NCI-H1930 (cell line): ENCODE results near the gene TTC21A.
"Not testable (repeated sequence)": the region's sequence is repeated elsewhere in the genome, so short reads cannot be mapped to it uniquely, and the experiment has no call there.

ENCODE experiments used
- DNase-seq, 2 experiments: peaks; one replicate each; lab custom pipeline; 2025; lab: John Stamatoyannopoulos, UW

The TTC21A gene, protein sequence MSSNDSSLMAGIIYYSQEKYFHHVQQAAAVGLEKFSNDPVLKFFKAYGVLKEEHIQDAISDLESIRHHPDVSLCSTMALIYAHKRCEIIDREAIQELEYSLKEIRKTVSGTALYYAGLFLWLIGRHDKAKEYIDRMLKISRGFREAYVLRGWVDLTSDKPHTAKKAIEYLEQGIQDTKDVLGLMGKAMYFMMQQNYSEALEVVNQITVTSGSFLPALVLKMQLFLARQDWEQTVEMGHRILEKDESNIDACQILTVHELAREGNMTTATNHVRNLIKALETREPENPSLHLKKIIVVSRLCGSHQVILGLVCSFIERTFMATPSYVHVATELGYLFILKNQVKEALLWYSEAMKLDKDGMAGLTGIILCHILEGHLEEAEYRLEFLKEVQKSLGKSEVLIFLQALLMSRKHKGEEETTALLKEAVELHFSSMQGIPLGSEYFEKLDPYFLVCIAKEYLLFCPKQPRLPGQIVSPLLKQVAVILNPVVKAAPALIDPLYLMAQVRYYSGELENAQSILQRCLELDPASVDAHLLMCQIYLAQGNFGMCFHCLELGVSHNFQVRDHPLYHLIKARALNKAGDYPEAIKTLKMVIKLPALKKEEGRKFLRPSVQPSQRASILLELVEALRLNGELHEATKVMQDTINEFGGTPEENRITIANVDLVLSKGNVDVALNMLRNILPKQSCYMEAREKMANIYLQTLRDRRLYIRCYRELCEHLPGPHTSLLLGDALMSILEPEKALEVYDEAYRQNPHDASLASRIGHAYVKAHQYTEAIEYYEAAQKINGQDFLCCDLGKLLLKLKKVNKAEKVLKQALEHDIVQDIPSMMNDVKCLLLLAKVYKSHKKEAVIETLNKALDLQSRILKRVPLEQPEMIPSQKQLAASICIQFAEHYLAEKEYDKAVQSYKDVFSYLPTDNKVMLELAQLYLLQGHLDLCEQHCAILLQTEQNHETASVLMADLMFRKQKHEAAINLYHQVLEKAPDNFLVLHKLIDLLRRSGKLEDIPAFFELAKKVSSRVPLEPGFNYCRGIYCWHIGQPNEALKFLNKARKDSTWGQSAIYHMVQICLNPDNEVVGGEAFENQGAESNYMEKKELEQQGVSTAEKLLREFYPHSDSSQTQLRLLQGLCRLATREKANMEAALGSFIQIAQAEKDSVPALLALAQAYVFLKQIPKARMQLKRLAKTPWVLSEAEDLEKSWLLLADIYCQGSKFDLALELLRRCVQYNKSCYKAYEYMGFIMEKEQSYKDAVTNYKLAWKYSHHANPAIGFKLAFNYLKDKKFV (N-terminal part only)

DNA sequence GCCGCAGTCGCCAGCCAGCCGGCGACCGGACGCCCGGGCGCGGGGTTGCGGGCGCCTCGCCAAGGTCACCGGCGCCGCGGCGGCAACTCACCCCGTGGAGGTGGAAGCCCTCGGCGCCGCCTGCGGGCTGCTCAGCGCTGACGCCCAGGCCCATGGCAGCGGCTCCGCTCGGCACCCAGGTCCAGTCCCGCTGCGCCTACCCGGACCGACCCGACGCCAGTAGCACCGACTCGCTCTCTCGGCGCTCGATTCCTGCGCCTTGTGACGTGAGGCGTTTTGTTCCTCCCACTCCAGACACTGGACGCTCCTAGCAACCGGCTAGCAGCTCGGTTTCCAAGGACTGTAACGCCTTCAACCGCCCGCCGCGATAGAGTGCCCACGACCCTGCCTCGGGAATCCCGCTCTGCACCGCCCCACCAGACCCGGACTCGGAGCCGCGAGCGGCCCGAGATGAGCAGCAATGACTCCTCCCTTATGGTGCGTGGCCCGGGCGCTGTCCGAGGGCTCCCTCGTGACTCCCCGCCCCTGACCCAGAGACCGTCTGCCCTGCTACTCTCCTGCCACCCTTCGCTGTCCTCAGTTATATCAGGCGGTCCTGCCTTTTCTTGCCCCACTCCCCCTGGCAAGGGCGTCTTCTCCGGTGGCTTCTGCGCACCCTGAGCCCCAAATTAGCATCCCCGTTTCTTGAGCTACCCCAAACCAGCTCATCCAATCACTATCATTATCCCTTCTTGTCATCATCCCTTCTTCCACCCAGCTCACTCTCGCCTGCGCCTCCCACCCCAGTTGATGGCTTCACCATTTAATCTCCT lies at the start of gene TTC21A, which contains the start of gene GORASP1:
TSS of gene TTC21A (plus strand) at position 293 of the 812 bp plus-strand sequence. CDS start at position 451, 158 bp downstream.
TSS of gene GORASP1 (minus strand) at position 240 of the 812 bp plus-strand sequence. CDS start at position 154, 86 bp downstream.
- peak; percentile 64 to 72 for DNase-seq

DNA sequence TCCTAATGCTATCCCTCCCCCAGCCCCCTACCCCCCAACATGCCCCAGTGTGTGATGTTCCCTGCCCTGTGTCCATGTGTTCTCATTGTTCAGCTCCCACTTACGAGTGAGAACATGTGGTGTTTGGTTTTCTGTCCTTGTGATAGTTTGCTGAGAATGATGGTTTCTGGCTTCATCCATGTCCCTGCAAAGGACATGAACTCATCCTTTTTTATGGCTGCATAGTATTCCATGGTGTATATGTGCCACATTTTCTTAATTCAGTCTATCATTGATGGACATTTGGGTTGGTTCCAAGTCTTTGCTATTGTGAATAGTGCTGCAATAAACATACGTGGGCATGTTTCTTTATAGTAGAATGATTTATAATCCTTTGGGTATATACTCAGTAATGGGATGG lies 46.3 kb upstream of the TTC21A start:
- DNase-seq, result not testable (repeated sequence)

DNA sequence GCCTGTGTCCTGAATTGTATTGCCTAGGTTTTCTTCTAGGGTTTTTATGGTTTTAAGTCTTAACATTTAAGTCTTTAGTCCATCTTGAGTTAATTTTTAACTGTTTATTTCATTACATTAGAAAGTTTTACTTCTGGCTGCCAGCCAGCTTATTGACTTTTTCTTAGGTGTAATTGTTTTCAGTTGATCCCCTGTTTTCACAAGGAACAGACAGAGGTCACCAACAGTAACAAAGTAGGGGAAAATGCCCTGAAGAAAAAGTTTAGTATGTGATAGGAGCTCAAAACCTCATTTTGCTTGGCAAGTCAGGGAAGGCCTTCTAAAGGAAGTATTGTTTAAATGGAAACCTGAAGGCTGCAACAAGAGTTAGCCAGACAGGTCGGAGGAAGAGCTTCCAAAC lies 45.3 kb upstream of the TTC21A start:
- no peak for DNase-seq

DNA sequence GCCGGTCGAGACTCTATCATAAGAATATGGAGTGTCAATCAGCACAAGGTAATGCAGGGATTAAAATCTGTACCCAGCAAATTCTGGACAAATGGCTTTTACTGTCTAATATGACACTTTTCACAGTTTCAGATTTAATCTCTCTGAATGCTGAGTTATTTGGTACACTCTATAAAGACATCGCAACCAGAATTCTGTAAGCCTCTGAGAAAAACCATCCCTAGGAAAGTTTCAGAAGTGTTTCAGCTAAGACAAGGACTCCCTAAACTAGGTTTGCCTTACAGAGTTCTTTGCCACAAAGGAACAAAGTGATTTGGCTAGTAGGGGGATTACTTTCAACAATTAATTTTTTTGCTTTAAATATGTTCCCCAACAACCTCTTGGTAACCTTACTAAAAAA lies 44.3 kb upstream of the TTC21A start:
- no peak for DNase-seq

DNA sequence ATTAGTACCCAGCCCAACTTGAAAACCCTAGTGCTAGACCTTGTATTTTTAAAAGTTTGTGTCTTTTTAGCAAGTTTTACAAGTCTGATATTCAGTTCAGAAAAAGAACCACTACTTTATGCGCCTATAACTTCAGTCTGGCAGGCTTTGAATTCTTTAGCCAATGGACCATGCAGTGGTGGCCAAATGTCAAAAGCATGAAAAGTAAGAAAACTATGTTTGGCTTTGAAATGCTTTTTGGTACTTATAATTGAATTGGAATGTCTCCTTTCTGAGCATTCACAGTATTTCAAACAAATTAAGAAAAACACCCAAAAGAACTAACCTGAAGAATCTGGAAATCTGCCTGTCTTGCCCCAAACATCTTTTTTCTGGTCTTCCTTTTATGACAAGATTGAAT lies 42.8 kb upstream of the TTC21A start:
- DNase-seq, result no peak

DNA sequence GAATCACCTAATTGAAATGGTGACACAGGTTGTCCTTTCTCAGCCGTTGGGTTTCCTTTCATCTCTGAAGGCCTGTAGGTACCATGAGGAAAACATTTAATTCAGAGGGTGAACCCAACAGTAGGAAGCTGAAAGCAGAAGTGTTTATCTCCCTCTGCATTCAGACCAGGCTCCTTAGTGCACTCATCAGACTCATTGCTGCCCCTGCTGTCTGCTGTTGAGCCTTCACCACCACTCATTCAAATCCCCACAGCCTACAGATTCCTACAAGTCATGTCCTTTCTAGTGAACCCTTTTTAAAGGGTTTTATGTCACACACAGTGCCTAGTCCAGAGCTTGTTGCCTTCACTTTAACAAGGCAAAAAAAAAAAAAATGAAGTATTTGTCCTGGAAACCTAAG lies 42.3 kb upstream of the TTC21A start:
- DNase-seq, result no peak

DNA sequence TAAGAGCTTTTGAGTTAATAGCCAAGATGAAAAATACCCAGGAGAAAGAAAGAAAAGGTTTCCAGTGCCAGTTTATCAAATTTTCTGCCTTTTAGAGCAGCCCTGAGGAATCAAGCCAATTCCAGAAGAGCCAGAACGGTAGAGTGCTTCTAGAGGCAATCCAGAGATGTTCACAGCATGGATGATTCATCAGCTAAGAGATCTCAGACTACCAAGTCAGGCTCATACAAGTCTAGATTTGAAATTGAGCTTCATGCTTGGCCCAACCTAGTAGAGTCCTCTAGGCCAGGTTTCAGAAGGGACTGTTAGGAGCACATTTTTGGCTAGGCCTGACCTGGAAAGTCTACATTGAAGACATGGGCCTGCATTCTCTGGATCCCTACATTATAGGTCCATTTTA lies 40.2 kb upstream of the TTC21A start:
- DNase-seq, result no peak

DNA sequence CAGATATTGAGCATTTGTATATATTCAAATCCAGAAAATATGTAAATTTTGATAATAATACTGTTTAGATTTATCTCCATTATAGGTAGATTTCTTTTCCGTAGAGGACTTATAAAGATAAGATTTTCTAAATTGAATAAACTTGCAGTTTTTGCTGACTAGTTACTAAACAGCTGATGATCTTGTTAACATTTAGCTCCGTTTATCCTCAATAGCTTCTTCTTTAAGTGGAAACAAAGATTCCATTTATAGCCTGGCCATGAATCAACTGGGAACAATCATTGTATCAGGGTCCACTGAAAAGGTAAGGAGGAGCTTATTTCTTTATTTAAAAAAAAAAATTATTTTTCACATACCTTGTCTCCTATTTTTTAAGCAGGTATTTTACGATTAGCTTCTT lies 38.9 kb upstream of the TTC21A start:
- DNase-seq, result no peak

DNA sequence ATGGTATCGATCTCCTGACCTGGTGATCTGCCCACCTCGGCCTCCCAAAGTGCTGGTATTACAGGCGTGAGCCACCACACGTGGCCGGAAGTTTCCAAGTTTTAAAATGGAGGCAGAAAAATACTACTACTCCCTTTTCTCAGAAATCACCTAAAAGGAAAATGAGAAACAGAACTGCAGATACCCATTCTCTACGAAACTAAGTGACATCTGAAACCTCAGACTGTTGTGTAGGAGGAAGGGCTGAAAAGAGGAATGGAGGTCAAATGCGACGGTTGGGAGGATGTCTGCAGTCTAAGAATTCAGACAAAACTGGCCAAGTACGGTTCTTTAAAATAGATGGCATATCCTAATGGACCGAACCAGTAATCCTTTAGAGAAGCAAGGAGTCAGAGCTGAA lies 31.6 kb upstream of the TTC21A start:
- DNase-seq, result no peak

DNA sequence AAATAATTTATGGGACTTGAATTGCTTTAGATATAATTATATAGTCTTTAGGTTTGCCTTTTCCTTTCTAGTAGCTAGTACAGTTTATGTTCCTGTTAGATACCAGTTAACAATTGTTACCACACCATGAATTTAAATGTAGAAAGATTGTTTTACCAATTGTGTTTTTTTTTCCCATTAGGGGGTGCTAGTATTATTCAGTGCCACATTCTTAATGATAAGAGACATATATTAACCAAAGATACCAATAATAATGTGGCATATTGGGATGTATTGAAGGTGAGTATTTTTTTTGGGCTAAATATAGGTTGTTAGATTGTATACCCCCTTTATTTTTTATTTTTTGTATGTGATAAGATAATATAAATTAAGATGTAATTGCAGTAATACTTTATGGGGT lies 27.9 kb upstream of the TTC21A start:
- no peak for DNase-seq

DNA sequence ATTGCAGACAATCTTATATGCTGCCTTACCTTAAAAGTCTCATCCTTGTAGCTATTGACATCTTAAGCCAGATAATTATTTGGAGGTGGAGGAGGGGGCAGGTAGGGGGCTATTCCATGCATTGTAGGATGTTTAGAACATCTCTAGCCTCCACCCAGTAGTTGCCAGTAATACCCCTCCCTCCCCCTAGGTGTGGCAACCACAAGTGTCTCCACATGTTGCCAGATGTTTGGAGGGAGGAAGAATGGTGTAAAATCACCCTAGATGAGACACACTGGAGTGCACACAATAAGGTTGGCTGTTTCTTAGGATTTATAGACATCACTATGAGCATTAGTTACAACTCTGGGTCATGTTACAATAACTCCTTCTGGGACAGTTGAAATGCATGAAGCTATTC lies 27.5 kb upstream of the TTC21A start:
- DNase-seq, result no peak

DNA sequence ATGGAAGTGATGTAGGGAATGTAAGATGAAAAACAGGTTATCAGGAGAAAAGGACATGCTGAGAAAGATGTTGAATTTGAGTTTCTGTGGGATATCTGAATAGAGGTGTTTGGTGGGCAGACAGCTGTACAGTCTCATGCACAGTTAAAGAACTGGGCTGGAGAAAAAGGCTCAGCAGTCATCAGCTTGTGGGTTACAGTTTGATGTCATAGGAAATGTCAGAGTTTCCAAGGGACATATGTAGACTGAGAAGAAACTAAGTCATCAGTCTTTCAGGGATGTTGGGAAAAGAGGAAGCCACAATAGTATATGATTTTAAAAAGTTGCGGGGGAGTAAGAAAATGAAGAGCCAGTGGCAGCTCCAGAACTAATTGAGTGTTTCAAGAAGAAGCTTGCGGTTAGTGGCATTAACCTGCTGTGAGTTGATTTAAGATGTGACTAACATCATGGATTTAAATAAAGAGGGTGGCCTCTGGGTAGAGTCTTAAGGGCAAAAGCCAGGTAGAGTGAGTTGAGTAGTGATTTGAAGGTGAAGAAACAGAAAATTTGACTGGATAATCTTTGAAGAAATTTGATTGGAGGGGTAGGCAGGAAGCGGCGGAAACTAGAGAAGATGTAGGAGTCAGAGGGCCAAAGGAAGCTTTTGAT lies 24.7 kb upstream of the TTC21A start:
- DNase-seq, result no peak

DNA sequence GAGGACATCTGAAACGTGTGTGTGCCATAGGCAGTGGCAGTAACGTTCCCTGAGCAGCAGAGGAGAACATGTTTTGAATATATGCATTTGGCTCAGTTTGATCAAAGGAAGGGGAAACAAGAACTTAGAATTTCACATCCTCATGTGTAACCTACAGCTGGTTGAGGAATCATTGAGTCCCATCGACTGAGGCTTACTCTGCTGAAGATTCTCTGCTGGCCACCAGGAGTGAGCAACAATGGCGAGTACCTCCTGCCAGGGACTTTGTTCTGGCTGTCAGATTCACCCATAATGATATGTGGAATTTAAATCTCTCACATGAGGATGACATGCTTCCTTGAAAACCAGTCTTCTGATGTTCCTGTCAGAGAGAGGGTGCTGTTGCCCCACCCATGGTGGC lies 21.3 kb upstream of the TTC21A start:
- no peak for DNase-seq

DNA sequence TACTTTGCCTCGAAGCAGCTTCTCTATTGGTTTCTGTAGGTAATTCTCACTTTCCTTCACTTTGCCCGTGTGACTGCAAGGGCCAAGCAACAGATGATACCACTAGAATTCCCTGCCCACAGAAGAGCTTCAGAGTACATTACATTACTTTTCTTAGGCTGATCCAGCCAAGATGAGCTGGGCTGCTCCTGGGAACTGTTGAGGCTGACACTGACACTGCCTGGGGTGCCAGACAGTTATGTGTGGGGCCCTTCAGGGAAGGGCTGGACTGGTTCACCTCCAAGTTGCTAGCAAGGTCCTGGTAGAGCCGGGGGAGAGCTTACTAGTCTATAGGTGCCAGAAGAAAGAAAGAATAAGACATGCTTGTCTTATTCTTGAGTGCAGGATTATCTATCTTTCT lies 19.0 kb upstream of the TTC21A start:
- DNase-seq, result no peak

DNA sequence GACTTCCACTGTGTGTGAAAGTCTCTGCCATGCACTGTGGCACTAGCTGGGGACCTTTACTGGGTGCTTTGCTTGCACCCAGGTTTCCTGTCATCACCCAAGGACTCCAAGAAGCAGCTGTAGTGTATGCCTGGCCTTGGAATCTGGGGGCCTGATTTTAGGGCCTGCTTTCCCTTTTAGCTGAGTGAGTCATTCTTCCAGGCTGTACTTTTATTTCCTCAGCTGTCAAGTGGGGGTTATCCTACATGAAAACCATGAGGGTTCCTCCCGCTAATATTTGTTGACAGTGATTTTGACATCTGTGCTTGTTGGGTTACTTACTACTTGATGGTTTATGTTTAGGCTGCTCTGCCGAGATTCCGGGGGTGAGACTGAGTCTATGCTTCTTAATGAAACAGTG lies 18.6 kb upstream of the TTC21A start:
- no peak for DNase-seq

DNA sequence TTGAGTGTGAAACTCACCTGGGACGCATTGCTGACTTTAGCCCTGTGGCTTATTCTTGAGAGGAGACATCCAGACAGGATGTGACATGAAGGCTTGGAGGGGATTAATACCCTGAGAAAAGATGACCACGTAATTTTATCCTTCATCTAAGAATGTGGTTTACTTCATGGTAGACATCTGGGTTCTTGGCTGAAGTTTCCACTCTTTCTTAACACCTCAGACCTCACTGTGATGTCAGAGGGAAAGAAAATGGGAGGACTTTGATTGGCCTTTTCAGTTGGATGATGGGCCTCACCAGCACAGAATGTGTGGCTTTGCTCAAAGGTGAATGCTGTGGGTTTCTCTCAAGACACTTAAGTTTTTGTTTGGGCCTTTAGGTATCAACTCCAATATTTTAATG lies 16.6 kb upstream of the TTC21A start:
- no peak for DNase-seq

DNA sequence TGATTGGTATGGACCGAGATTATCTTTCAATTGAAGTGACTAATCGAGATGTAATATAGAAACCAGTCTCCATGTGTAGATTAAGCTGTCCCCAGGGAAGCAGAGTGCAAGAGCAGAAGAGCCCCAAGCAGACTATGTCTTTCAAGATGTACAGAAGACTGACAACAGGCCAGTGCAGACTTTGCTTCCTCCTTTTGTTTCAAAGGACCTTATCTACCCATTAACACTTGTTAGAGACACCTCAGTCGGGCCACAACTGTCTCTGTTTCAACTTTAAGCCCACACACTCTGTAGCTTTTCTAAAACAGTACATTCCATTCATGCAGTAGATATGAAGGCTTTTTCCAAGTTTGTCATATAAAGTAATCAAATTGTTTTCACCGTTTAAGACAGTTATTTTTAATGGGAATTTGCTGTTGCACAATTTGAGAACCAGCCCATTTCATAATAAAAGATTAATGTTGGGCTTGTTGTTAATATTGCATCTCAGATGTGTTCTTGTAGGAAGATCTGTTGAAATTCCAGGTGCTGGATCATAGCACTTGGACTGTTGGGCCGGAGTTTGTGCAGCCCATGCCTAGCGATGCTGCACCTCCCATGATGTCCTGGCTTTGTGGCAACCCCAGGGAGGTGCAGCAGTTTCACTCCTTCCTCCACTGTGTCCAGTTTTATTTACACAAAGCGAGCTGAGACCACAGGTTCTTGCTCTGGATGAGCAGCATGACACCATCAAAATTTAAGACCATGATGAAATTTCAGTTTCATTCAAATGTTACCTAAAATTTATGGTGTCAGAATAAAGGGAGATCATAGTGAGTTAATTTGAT lies 12.4 kb upstream of the TTC21A start:
- DNase-seq, result no peak

DNA sequence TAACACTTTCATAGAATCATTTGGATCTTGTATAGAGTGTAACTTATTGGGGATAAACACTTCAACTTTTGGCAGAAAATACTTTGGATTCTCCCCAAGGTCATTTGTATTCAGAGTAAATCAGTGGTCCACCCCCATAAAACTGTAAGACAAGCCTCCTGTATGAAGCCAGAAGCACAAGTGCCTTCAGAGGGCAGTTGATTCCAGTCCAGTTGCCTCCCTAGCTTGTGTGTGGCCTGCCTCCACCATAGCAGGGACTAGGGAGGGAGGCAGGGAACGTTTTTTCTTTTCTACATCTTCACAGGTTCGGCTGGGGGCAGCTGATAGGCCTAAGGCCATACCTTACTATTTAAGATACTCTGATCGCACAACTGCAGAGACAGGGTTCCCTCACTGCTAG lies 11.7 kb upstream of the TTC21A start:
- DNase-seq, result no peak

DNA sequence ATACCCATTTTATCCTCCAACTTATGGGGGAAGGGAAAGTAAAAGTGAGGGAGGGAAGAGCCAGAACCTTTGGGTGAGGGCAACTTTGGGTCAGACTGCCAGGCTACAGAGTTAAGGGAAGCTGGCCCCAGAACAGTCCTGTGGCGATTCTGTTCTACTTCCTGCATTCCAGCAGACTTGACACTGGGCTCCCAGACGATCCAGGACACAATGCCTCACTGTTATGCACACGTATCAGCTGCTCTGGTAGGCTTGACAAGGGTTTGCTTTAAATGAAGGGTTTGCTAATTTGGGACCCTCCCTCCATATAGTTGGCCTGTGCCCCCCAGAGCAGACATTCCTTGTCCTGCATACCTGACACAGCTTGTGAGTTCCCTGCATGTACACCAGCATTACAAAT lies 10.7 kb upstream of the TTC21A start:
- no peak for DNase-seq
